Measurements from ENCODE around the gene ACTR3.

The ACTR3 gene

GRCh38 chr2:114006460-114006859 lies 116.6 kb downstream of the ACTR3 start:
- DNase-seq: no peak

GRCh38 chr2:114007436-114007835 lies 117.5 kb downstream of the ACTR3 start:
- DNase-seq: no peak

GRCh38 chr2:114008720-114009119 lies 118.8 kb downstream of the ACTR3 start:
- DNase-seq: no peak

- DNase-seq: no peak
Measured at GRCh38 chr2:114009205-114009944, 119.5 kb downstream of the ACTR3 start.

GRCh38 chr2:114010001-114010400 lies 120.1 kb downstream of the ACTR3 start:
- DNase-seq: no peak

- no peak for DNase-seq
Measured at GRCh38 chr2:114011713-114012112, 121.8 kb downstream of the ACTR3 start.
